Midbrain (tissue), 1 donor: ENCODE results near the gene TXK.

Experiments used
- DNase-seq: peaks from one replicate; lab custom pipeline; 2025; lab: John Stamatoyannopoulos, UW

The TXK gene

DNA sequence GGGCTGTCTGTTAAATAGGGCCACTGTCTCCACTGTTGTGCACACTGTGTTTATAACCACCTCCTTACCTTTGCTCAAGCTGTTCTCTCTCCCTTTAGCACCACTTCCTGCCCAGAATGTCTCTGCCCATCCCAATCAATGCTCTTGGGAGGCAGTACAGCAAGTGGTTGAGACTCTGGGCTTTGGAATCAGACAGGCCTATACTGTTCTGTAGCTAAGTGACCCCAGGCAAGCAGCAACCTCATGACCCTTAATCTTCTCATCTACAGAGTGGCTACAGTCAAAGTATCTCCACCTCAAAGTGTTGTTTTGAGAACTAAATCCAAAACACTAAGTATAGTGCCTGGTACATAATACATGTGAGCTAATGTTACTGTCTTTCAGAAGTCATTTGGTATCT is 3.8 kb upstream of the TXK start:
- DNase-seq = no peak

DNA sequence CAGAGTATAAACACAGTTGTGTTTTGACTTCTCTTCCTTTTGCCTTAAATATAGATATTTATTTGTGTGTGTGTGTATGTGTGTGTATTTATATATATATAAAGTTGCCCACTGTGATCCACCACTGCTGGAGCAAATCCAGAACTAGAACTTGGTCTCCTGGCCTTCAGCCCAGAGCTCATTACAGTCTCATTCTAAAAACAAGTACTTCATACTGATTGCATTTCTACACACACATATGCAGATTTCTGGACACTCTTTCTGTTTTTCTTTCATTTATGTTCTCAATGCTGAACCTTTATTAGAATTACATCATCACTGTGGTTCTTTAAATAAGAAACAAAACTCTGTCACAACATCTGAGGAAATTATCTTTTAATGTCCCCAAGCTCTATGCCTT is 381 bp downstream of the TXK start:
- no peak for DNase-seq

DNA sequence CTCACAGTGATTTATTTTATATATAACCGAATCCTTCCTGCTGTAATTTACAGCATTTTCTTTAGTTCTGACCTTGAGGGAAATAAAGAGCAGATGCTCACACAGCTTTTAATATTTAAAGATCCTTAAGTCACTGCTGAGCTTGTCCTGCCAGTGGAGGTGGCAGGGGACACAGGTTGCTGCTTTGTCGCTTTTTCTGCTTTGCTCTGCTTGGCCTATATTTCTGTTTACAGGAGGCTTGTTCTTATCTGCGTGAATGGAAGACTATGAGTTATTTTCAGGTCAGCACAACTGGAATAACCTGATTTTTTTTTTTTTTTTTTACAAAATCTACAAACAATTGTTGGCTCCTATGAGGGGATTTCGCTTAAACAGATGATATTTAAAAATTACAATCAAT is 2.3 kb downstream of the TXK start:
- no peak for DNase-seq

DNA sequence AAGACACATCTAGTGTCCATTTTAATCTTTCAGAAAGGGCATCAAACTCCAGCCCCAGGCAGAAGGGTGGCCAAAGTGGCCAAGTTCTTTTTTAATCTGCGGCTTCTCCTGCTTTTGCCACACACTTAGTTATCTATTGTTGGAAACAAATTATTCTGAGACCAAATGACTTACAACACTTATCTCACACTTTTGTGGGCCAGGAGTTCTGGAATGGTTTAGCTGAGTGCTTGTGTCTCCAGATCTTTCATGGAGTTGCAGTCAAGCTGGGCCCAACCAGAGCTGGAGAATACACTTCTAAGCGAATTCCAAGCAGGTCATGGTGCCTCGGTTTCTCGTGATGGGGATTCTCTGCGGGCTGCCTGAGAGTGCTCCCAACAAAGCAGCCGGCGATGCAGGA is 4.0 kb downstream of the TXK start:
- no peak for DNase-seq

DNA sequence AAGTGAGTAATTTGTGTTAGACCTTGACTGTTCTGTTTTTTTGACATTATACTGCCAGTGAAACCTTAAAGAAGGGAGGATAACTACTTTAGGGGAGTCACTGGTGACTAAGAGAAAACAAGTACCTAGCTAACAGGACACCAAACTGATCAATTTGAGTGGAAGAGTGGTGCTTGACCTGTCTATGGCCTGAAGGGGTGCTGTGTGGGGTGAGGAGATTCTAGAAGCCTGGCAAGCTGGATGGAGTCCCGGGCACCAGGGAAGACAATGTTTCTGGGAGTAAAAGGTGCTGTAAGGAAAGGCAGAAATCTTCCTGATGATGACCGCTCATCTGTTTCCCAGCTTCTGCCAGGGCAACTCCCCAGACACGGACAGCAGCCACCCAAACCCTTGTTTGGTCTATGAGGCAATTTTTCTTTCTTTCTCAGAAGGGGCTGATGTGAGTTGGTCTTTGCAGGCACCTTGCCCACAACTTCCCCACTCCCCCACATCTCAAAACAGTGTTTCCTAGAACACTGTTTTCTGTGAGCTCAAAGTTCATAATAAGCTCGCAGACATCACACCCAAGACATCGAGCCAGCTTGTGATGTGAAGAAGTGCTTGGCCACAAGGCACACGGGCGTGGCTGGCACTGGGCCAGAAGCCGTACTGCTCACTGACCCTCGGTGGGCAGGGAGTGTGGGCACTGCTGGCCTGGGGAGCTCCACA is 4.6 kb downstream of the TXK start:
- no peak for DNase-seq

DNA sequence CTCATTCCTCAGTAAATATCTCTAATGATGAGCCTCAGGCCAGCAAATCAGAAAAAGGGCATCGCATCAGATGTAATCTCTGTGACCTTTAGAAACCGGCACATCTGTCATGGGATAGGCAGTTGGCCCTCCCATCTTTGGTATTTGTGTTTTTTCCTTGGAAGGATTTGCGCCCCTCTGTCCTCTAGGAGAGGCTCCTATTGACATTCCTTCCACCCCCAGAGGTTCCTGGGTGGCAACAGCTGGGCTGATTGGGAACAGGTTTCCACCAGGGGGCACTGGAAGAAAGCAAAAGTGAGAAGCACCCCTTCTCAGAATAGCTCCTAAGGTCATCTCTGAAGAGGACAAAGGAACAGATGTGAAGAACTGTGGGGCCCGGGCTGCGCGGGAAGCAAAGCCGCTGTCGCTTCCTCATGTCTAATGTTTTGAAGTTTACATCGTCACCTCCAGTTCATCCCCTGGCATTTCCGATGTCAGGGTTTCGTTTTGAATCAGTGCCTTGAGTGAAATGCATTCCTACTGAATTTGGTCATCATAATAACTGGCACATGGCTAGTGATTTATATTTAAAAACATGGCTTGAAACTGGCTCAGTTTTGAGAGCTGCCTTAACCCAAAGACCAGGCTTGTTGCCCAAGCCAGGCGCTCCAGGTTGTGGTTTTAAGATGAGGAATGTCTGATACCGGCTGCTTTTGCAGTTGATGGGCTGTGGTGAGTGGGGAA is 6.2 kb downstream of the TXK start:
- DNase-seq = peak; percentile 1

DNA sequence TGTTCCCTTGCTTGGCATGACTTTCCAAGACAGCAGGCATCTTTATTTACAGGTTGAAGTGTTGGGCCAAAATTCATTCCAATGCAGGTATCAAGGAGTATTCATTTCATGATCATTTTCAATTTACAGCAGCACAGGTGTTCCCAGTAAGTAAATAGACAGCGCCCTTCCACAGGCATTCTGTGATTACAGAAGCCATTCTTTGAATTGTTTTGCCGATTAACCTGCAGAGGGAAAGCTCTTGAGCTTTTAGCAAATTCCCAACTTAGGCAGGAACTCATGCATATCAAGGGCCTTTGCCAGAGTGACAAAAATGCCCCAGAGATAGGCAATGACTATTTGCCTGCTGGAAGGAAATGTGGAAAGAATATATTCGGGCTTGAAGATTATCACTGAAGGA is 6.8 kb downstream of the TXK start:
- no peak for DNase-seq

DNA sequence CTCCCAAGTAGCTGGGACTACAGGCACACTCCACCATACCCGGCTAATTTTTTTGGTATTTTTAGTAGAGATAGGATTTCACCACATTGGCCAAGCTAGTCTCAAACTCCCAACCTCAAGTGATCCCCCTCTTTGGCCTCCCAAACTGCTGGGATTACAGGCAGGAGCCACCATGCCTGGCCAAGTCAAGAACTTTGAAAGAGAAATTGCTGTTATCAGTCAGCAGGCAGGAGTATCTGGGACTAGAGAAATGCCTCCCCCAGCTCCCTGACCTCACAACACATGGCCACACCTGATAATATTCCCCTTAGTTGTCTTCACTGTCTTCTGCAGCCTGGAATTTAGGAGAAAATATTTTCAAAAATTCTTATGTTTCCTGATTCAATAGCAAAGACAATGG is 7.4 kb downstream of the TXK start:
- DNase-seq = no peak

DNA sequence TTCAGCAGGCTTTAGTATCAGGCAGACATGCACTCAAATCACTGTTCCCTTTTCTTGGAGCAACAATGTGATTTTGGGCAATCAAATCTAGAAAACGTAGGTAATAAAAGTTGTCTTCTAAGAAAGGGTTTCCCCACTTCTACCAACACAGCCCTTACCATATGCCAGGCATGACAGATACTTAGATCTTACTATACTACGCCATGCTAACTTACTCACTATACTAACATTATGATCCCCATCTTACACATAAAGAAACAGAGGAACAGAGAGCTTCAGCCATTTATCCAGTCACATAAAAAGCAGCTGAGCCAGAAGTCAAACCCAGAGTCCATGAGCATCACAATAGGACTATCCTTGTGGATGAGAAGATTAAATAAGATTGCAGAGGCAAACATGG is 9.2 kb downstream of the TXK start:
- no peak for DNase-seq

DNA sequence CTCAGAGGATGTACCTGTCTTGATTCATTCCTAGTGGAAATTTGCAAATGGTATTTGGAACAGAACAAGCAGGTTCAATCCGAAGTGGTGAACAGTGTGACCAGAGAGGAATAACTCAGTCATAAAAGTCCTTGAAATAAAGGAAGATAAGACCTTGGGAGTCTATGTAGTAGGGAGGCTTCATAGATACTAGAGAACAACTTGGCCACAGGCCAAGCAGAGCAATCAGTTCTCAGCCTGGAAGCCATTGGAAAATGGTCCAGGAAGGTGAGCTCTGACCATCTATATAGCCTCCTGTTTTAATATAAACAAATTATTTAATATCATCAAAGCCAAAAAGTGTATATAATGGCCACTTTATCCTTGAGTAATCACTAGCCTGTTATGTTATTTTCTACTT is 11.3 kb downstream of the TXK start:
- DNase-seq = no peak

DNA sequence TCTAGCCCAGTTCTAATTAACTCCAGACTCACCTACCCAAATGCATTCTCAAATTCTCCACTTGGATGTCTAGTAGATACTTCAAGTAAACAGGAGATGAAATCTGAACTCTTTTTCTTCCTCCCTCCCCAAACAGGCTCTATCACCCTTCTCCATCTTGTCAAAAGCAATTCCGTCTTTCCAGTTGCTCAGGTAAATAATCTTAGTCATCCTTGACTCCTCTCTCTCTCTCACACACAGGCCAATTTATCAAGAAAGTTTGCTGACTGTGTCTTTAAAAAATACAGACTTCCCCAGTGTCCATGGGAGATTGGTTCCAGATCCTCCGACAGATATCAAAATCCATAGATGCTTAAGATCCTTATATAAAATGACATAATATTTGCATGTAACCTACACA is 12.9 kb downstream of the TXK start:
- DNase-seq = no peak

DNA sequence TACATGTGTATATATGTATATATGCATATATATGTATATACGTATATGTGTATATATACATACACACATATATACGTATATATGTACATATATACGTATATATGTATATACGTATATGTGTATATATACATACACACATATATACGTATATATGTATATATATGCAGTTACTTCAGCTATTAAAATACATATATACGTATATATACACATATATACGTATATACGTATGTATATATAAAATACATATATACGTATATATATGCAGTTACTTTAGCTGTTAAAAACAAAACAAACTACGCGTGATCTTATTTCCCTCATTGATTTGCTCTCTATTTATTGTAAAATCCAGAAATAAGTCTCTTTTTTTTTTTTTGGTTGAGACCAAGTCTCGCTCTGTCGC is 13.9 kb downstream of the TXK start:
- DNase-seq = no peak

DNA sequence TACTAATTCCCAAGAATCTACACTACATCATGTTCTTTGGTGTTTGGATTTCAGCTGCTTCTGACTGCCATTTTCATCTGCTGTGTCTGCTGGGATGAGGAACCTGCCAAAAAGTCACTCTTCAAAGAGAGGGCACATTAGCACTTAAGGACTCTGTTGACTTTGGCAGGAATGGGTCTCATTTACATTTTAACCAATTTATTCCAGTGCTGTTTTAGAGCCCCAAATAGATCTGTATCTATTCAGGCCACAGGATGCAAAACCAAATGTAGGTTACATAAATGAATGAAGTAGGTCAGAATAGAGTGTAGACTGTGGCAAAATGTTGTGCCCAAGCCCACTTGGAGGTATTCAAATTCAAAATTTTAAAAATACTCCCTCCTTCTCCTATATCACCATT is 14.4 kb downstream of the TXK start:
- no peak for DNase-seq

DNA sequence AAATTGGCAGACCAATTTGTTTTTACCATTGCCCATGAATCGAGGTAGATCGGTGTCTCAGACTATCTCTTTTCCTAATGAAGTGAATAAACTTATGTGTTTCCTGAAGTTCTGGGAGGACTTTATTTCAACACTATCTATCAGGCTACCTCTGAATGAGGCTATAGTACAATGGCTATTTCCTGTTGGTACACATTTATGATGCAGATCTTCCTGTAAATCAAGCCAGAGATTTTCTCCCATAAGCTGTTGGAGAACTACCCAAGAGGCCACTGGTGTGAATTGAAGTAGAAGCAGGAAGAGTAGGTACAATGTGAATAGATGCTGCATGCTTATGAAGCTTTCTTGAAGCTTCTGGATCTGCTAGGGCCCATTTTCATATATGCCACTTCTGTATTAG is 16.0 kb downstream of the TXK start:
- no peak for DNase-seq

DNA sequence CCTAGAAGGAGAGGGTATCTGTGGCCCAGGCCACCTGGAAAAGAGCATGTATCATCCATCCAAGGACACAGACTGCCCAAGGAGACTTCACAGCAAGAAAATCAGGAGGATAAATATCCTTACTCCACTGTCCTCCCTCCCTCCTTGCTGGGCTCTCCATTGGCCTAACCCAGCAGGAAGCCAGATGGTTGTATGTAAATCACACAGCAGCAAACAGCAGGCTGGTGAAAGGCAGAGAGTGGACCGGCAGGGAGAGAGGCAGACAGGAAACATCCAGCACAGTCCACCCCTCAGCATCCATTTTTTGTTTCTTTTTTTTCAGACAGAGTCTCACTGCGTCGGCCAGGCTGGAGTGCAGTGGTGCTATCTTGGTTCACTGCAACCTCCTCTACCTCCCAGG is 17.5 kb downstream of the TXK start:
- DNase-seq = no peak

DNA sequence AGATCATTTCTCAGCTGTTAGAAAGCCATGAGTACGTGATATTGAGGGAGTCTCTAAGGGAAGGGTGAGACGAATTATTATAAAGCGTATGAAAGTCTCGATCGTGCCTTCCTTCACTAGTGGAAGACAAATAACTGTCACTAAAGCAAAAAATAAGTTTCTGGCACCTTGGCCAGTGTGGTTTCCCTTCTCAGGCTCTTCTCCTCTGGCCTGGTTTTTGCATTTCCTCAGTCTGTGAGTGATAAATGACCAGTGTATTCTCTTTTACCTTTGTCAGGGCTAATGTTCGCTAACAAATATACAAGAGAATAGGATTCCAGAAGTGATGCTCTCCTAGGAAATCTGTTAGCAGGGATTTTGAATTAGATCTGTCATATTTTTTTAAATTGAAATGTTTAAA is 19.6 kb downstream of the TXK start:
- DNase-seq = no peak

DNA sequence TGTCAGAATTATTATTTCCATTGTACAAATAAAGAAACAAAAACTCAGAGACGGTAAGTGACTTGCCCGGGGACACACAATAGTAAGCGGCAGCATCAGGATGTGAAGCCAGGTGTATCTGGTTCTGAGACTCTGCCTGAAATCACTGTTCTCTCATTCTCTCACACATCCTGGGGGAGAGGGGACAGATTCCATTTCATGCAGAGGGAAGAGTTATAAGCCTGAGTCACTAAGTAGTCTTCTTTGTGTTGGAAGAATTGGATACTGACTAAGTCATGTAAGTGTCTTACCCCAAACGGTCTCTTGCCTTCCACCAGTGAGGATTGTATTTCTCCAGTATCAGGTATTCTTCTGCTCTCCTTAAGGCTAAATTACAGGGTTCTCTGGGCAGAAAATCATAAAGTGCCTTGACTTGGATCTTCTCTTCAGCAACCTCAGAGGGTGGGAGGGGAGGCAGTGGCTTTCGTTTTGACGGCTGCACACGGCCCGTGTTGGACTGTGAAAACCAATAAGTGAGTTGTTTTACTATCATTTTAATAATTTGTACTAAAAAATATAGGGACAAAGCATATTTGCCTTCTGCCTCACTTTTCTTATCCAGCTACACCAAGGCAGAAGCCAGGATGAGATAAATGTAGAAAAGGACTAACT is 21.9 kb downstream of the TXK start:
- no peak for DNase-seq

DNA sequence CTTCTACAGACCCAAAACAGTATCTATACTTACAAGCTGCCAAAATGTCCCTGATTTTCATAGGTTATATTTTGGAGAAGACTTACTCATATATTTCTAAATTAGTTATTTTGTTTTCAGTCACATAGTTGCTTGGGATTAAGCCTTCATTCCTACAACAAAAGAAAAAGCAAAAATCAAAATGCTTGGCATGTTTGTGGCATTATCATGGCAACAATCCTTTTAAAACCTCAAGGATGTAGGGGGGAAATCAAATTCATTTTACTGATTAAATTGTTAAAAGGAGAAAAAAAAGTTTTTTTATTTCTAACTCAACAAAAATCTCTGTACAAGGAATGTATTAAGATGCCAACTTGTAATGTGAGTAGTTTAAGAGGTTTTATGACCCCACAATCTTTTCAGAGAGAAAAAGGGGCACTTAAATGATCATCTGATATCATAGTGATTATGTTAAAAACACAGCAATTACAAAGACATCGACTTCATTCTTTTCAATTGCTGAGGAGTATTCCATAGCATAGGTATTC is 23.5 kb downstream of the TXK start:
- no peak for DNase-seq

DNA sequence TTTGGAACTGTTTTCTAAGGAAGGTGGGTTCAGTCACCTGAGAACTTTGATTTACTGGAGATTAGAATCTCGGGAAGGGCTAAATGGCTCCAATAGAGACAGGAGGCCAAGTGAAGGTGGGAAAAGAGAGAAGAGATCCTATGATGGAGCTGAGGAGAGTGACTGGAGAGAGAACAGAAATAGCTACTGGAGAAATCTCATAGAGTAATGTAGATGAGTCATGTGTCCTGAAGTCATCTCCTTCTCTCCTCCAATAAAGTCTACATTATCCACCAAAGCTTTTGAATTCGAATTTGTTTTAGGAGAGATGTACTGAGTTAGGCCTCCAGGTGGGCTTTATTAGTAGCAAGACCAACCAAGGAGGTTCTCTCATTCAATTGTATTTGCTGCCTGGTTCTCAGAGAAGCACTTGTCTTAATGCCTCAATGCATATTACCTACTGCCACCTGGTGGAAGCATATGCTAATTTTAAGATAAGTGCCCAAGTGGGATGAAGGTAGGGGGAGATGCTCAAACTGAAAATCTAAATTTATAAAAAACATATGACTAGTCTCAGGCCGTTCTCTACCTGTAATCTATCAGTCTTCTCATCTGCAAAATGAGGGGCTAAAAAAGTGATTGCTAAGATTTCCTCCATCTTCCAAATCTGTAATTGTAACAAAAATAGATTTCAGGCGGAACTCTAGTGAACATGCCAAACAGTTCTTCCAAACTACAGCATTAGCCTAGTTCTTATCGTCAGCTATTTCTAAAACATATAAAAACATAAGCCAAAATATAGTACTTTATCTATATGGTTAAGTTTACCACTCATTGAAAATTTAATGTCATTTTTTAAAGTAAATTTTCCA is 24.4 kb downstream of the TXK start:
- DNase-seq = no peak

DNA sequence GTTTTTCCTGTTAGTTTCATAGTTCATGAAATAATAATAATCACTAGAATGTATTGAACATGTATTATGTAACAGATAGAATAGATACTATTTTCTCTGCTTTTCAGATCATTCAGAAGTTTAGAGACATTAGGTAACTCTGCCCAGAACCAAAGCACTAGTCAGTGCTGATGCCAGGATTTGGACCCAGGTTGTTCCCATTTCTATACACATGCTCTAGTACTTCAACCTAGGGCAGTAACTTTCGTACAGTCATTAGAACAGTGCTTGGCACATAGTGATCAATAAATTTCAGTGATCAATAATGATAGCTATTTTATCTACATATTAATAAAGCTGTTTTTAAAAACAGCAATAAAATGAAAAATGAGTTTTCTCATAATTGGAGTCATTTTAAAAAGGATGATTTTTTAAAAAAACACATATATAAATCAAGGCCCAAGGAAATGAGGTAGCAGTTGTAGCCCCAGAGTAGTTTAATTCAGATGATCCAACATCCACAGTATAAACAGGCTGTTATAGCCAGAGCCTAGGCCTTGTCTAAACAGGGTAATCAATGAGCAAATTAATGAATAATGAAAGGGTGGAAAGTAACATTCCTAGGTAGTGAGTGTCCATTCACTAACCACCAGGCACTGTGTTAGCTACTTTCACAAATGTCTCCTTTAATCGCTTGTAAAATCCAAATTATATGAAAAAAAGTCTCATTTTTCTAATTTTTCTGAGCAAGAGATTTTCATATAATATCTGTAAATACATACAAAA is 25.6 kb downstream of the TXK start:
- no peak for DNase-seq

DNA sequence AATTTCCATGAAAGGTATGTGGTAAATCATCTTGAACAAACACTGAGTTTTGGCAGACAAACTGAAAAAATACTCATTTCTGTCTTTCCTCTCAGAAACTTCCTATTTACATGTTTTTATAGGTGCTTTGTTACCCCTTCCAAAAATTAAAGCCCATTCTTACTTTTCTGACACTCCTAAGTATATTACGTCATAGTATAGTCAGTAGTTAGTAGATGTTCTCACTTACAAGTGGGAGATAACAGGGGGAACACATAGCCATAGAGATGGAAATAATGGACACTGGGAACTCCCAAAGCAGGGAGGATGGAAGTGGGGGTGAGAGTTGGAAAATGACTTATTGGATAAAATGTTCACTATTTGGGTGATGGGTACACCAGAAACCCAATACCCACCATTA is 28.8 kb downstream of the TXK start:
- DNase-seq = no peak
